ENCODE results near the gene SSNA1.
A peak's percentile ranks its signal among the peaks of the same experiment; 100 is the strongest.

Gene SSNA1

DNA sequence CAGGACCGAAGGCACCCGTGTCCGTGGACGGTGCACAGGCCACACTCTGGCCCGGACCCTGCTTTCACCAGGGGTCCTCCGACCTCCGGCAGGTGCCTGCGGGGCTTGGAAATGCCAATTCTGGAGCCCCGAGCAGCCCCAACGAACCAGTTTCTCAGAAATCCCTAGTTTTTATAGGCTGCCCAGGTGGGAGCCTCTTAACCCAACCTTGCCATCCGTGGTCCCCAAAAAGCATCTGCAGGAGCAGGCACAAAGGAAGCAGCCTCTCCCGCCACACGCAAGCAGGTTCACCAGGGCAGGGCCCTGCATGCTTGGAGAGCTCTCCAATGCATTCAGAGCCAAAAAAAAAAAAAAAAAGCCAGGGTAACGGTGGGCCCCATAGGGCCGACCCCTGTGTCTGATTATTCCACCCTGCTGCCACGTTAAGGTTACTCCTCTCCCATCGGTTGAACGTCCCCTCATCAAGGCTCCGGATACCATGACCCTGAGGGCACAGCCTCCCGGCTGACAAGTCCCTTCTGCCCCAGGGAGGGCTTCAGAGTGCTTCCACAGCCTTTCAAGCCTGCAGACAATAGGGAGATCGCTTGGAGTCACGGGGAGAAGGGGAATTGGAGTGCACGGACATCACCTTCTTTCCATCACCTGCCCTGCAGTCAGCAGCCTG is 12.9 kb downstream of the SSNA1 start:
- DNase-seq (ENCODE audit: low spot score): no peak

DNA sequence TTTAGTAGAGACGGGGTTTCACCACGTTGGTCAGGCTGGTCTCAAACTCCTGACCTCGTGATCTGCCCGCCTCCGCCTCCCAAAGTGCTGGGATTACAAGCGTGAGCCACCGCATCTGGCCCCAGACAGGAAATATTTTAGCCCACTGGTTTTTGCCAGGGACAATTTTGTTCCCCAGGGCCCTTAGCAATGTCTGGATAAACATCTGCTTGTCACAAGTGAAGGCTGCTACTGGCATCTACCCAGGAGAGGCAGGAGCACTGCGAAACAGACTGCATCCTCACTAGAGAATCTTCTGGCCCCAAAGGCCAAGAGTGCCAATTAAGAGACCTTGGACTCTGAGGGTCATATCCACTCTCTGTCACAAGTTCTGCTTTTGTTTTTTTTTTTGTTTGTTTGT is 14.5 kb downstream of the SSNA1 start:
- no peak for DNase-seq (ENCODE audit: low spot score)

DNA sequence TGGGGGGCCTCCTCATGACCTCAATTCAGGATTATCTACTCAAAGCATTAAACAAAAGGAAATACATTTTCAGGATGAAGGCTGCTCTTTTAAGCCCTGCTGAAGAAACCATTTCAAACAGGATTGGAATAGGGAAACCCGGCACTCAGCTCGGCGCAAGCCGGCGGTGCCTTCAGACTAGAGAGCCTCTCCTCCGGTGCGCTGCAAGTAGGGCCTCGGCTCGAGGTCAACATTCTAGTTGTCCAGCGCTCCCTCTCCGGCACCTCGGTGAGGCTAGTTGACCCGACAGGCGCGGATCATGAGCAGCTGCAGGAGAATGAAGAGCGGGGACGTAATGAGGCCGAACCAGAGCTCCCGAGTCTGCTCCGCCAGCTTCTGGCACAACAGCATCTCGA is 16.3 kb downstream of the SSNA1 start:
- no peak for DNase-seq (ENCODE audit: low spot score)

DNA sequence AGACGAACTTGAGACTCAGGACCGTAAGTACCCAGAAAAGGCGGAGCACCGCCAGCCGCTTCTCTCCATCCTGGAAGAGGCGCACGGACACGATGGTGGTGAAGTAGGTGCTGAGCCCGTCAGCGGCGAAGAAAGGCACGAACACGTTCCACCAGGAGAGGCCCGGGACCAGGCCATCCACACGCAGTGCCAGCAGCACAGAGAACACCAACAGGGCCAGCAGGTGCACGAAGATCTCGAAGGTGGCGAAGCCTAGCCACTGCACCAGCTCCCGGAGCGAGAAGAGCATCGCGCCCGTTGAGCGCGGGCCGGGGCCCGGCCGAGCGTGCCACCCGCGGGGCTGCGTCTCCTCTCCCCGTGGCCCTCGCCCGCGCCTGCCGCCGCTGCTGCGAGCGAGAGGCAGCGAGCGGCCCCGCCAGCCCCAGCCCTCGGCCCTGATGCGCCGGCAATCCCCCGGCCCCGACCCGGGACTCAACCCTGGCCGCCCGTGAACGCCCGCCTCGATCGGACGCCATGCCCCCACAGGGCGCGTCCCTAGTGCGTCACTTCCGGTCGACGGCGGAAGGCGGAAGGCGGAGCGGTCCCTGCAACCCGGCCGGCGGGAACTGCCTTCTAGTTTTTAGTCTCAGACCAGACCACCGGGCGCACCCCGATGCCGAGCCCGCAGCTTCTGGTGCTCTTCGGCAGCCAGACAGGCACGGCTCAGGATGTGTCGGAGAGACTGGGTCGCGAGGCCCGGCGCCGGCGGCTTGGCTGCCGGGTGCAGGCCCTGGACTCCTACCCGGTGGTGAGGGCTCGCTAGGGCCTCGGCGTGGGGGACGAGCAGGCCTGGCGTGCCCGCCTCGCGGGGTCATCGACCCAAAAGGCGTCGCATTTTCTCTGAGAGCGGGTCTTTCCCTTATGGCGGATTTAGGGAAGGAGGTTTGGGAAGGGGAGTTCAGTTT is 16.9 kb downstream of the SSNA1 start, which contains the start of the genes NDOR1 and TMEM203:
TSS of gene NDOR1 (plus strand) at position 575 of the 944 bp plus-strand sequence. CDS start at position 653, 78 bp downstream.
TSS of gene TMEM203 (minus strand) at position 523 of the 944 bp plus-strand sequence. CDS start at position 289, 234 bp downstream.
- DNase-seq (ENCODE audit: low spot score): peak; percentile 84

DNA sequence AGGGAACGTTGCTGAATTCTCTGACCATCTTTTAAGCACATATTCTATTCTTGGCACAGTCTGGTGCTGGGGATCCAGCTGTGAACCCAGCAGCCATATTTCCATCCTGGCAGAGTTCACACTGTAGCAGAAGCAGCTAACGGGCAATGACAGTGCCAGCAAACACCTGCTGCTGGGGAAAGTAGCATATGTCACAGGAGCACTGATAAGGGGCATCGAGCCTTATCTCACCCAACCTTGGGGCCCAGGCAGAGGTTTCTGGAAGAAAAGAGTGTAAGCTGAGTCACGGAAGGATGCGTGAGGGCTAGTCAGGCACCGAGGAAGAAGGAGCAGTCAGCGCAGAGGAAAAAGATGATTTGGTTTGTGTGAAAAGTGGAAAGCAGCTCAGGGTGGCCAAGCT is 18.1 kb downstream of the SSNA1 start:
- DNase-seq (ENCODE audit: low spot score): no peak

DNA sequence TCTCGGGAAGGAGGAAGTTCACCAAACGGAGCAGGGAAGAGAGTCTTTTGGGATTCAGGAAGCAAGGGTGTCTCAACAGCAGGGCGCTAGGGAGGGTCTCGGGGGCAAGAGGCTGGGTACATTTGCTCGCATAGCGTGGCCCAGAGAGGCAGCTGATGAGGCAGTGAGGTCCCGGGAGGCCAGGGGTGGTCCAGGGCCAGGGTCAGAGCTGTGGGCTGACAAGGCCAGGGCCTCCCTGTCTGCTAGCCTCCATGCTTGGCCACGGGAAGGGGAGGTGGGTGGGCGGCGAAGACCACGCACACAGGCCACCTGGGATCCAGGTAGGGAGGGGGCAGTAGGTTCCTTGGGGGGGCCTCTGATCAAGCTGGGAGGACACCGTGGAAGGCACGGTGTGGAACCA is 23.1 kb downstream of the SSNA1 start:
- DNase-seq (ENCODE audit: low spot score): no peak

DNA sequence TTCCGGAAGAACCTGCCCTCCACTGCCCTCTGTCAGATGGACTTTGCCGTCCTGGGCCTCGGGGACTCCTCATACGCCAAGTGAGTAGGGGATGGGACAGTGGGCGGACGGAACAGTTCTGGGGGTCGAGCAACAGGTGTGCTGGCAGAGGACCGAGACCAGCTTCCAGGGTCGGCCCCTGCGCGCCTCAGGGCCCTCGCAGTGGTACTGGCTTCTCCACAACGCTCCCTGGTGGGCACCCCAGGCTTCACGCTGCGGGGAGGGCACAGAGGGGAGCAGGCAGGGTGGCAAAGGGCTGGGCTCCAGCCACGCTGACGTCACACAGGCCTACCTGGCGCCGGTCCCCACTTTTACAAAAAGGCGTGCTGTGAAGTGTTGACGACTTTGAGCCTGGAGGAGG is 24.0 kb downstream of the SSNA1 start:
- DNase-seq (ENCODE audit: low spot score): no peak

DNA sequence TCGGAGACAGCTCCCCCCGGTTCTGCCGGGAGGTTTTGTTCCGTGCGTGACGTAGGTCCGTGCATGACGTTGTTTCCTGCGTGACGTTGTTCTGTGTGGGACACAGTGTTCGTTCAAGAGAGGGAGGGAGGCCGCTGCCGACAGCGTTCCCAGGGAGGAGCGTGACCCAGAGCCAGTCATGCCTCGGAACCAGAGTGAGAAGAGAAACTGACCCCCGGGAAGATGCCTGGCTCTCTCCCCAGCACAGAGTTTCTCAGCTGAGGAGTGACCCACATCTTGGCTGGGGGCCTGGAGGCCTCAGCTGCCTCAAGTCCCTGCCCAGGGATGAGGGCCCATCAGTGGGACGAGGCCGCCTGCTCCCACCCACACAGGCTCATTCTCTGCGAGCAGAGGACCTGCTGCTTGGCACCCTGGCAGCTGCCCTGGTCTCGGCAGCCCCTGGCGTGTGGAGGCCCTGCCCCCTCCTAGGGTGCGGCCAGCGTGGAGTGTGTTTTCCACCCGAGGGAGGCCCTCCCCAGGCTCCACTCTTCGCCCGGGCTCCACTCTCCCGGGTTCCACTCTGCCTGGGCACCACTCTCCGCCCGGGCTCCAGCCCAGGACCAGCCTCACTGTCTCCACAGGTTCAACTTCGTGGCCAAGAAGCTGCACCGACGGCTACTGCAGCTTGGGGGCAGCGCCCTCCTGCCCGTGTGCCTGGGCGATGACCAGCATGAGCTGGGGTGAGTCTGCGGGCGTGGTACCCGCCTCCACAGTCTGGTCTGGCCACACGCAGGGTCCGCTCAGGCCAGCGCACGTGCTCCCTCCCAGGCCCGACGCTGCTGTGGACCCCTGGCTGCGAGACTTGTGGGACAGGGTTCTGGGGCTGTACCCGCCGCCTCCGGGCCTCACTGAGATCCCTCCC is 24.9 kb downstream of the SSNA1 start:
- DNase-seq (ENCODE audit: low spot score): no peak

DNA sequence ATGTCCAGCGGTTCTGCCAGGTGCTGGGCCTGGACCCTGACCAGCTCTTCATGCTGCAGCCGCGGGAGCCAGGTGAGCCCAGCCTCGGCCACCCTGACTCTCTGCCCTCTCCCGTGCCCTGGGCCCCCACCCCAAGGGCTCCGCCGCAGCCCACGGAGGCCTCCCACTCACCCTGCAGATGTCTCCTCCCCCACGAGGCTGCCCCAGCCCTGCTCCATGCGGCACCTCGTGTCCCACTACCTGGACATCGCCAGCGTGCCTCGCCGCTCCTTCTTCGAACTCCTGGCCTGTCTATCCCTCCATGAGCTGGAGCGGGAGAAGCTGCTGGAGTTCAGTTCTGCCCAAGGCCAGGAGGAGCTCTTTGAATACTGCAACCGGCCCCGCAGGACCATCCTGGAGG is 26.1 kb downstream of the SSNA1 start:
- DNase-seq (ENCODE audit: low spot score): no peak

DNA sequence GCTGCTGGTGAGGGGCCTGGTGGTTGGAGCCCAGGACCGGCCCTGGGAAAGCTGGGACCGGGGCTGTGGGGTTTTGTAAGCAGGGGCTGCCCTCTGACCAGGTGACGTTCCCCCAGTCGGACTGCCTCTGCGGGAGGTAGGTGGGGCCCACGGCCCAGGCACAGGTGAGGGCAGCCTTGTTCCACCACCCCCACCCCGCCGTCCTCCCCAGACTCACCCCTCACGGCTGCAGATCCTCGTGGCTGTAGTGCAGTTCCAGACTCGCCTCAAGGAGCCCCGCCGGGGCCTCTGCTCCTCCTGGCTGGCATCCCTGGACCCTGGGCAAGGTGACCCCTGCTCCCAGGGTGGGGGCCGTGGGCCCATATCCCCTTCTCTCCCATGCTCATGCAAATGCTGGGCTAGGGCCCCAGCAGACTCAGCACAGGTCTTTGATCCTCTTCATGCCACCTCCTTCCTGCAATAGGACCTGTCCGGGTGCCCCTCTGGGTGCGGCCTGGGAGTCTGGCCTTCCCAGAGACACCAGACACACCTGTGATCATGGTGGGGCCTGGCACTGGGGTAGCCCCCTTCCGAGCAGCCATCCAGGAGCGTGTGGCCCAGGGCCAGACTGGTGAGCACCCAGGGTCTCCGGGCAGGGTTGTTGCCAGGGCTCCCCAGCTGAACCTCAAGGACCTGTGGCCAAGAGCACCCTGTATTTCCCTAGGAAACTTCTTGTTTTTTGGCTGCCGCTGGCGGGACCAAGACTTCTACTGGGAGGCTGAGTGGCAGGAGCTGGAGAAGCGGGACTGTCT is 26.9 kb downstream of the SSNA1 start:
- DNase-seq (ENCODE audit: low spot score): no peak

DNA sequence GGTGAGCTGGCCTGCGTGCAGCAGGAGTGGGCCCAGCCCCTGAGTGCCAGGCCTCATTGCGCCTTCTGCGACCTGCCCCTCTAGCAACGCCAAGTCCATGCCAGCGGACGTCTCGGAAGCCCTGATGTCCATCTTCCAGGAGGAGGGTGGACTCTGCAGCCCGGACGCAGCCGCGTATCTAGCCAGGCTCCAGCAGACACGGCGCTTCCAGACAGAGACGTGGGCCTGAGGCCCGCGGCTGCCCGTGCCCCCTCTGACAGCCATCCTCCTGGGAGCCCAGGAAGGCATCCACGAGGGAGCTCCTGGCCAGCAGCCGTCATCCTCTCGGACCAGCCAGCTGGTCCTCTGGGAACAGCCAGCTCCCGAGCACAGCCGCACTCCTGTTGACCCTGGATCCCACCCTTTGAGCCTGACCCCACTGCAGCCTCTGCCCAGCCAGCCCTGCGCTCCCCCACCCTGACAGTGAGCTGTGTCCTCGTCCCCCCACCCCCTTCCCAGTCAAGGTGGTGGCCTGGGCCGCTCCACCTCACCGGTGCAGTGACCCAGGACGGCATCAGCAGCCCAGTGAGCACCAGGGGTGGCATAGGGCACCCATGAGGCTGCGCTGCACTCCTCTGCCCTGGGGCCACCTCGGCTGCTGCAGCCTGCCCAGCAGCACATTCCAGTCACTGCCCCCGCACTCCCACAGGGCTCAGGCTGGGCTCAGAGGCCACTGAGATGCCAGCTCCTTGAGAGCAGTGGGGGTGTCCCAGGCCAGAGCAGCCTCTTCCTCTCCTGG is 27.9 kb downstream of the SSNA1 start:
- no peak for DNase-seq (ENCODE audit: low spot score)

DNA sequence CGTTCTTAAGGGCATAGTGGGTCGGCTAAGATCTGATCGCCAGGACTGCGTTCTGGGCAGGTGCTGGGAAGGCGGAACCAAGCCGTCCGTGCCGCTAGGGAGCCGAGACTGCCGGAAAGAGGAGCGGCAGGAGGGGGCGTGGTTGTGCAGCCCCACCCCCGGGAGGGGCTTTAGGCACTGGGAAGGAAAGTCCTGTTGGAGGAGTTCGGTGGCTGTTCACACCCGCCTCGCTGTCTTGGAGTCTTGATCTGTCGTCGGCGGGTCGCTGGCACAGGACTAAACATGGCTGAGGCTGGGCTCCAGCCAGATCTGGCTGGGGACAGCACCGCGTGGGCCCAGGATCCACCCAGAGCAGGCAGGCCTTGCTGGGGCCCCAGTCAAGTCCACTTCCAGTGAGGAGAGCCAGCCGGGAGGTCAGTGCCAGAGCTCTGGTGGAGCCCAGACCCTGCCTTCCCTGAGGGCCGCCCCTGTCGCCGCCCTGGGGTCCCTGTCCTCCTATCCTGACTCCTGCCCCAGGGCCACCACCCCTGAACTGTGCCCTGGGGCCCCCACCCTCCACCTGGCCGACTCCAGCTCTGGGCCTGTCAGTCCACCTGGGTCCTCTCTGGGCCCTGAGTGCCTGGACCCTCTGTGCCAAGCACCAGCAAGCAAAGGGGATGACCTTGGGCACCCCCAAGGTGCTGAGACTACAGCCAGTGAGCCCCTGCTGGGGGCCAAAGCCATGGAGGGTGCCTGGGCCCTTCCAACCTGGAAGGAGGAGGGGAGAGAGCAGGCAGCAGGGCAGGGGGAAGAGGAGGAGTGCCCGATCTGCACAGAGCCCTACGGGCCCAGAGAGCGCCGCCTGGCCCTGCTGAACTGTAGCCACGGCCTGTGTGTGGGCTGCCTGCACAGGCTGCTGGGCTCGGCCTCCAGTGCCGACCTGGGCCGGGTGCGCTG is 29.1 kb downstream of the SSNA1 start:
- DNase-seq (ENCODE audit: low spot score): no peak

DNA sequence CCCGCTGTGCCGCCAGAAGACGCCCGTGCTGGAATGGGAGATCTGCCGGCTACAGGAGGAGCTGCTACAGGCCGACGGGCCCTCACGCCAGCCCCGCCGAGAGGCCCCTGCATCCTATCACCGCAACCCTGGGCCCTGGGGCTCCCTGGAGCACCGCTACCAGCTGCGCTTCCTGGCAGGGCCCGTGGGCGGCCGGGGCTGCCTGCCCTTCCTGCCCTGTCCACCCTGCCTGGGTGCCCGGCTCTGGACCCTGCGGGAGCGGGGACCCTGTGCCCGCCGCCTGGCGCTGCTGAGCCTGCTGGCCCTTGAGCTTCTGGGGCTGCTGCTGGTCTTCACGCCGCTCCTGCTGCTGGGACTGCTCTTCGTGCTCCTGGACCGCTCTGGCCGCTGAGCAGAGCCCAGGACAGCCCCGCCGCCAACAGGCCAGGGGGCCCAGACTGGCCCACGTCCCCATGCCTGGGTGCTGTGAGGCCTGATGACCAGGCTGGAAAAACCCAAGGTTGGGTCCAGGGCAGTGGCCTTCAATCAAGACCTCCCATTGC is 29.8 kb downstream of the SSNA1 start:
- no peak for DNase-seq (ENCODE audit: low spot score)

DNA sequence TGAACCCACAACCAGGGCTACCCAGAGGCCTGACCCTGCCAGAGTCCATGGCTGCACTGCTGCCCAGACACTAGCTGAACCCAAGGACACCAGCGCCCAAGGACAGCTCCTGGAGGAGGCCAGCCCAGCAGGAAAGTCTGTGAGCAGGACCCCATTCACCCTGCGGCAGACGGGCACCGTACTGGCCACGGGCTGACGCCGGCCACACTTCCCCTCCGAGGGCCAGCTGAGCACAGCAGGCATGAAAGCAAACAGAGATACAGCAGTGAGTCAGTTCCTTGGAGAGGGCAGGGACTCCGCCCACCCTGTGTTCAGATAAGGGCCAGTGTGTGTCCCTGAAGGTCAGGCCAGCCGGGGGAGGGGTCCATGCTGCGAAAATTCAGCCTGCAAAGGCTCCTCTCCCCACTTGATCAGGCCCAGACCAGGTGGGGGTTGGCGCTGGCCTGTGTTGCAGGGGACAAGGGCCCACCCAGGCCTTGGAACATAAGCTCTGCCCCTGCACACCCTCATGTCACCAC is 30.3 kb downstream of the SSNA1 start:
- no peak for DNase-seq (ENCODE audit: low spot score)

DNA sequence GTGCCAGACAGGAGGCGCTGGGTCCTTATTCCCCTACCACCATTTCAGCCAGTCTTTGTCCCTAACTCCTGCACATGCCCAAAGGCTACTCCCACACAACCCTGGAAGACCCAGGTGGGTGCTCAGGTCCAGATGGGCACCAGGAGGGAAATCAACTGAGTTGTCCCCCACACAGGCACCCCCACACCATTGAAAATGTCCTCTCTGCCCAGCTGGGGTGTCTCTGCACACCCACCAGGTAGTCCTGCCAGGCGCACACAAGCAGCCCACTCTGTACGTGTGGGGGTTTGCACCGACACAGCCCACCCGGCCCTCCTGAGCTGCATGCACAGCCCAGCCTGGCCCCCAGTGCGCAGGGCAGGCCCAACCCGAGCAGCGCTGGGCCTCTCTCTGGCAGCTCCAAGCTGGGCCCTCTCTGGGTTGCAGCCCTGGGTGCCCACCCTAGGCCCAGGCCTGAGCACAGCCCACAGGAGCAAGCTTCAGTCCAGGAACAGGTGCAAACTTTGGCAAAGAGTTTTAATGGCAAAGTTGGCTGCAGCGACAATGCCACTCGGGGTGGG is 31.4 kb downstream of the SSNA1 start:
- no peak for DNase-seq (ENCODE audit: low spot score)

DNA sequence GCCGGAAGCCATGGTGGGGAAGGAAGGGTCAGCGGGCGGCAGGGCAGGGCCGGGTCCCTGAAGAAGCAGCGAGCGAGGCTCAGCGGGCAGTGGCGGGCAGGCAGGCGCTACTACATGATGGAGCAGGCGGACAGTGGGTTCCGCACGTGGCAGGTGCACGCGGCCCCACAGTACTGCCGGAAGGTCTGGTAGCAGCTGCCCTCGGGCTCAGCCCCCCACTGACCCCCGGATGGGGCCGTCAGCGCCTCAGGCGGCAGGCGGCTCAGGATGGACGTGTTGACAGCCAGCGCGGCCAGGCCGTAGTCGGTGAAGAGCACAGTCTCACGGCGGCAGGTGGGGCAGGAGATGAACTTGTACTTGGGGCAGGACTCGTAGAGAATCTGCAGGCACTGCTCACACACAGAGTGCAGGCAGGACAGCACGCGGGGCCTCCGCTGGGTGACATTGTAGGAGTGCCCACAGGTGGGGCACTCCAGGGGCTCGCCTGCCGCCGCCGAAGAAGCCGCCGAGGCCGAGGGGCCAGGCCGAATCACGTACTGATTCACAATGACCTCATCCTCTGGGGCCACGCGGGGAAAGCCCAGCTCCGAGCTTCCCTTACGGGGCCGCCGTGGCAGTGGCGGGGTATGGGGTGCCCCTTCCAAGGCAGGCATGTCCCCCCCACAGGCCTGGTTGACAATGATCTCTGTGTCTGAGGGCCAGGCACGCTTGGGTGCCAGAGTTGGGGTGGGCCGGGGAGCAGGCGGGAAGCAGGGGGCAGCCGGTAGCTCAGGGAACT is 32.0 kb downstream of the SSNA1 start:
- DNase-seq (ENCODE audit: low spot score): no peak

DNA sequence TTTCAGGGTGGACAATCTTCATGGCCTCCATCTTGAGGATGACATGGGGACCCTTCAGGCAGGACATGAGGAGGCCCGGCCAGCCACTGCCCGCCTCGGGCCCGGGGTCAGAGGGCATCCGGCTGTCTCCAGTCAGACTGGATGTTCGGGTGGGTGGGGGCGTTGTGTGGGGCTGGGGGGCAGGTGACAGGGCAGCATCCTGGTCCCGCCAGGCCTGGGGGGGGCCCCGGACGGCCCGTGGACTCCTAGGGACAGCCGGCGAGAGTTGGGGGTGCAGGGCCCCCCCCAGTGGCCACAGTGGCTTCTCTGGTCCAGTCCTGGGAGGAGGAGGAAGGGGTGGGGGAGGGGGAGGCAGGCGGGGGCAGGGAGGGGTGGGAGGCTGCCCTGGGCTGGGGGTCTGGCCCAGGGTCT is 32.6 kb downstream of the SSNA1 start:
- DNase-seq (ENCODE audit: low spot score): no peak

All from pons (tissue), 1 donor.